Testis (tissue), 3 donors: Measurements from ENCODE around the gene MRM1. TPM values are rescaled to one million over a fixed set of nuclear protein-coding genes. Genes with fewer than 3 reads are reported as not detected.
"Not testable (repeated sequence)": the region's sequence is repeated elsewhere in the genome, so short reads cannot be mapped to it uniquely, and the experiment has no call there.

Experiments
- DNase-seq: peaks from one replicate; pipeline ENCODE4 v3.0.0-alpha.2; 2019
- H3K27ac ChIP-seq, 2 donors: fragments of 200-600 bp; sonication (generic); one replicate each; pipeline ENCODE4 v1.5.1; 2019
- H3K27me3 ChIP-seq: fragments of 200-600 bp; sonication (generic); one replicate; pipeline ENCODE4 v1.5.1; 2019
- H3K36me3 ChIP-seq: fragments of 200-600 bp; sonication (generic); one replicate; pipeline ENCODE4 v1.5.1; 2017; ENCODE audit warnings: low read depth; ENCODE audit errors: missing control alignments
- H3K4me1 ChIP-seq: fragments of 200-600 bp; sonication (generic); one replicate; pipeline ENCODE4 v1.5.1; 2019
- H3K4me3 ChIP-seq, 2 donors: fragments of 200-600 bp; sonication (generic); one replicate each; pipeline ENCODE4 v1.5.1; 2017 to 2019
- H3K9me3 ChIP-seq: fragments of 200-600 bp; sonication (generic); one replicate; pipeline ENCODE4 v1.5.1; 2017
- POLR2A ChIP-seq: fragments of 450-650 bp; IDR thresholded peaks from one replicate; pipeline ENCODE4 v1.6.1; 2017; ENCODE audit warnings: antibody characterized with exemption, mild to moderate bottlenecking, moderate library complexity
- WGBS, 2 donors: methylation state at CpG; one replicate each; pipeline ENCODE4 v1.1.5; 2018; 5-methylcytosine and 5-hydroxymethylcytosine counted together
- intact Hi-C: fragments of 100-400 bp; cut with DNase I; formaldehyde crosslinking; loops from one replicate; pipeline ENCODE4 v1.15.1; 2023; ENCODE audit warnings: low total_unique reads
- polyA plus RNA-seq: library from polyadenylated mRNA; stranded (reverse); fragments of 350-450 nt; fragmentation: Illumina TruSeq; extraction: RNeasy Lipid Tissue Mini Kit (QIAGEN cat#74804); gene quantifications from one replicate; pipeline ENCODE4 v1.2.3, GENCODE V29; 2014; ENCODE audit warnings: low read depth, low replicate concordance; ENCODE audit not compliant: insufficient read depth
- total RNA-seq, 2 donors: library from RNA; depleted of rRNA; stranded (reverse); fragments of >200 nt; gene quantifications; one replicate each; pipeline ENCODE4 v1.2.3, GENCODE V29; 2016
- TF ChIP-seq, protein P1 (sequence below), 3 experiments: fragments of 450-650 bp in 2 of 3; fragments of 200-600 bp in 1 of 3; sonication (generic) in 1 of 3; IDR thresholded peaks; one replicate each; pipeline ENCODE4 v1.5.1; 2016 to 2019; ENCODE audit warnings: antibody characterized with exemption in 3 of 3, mild to moderate bottlenecking in 2 of 3, moderate library complexity in 1 of 3

MRM1 gene
- total and polyA plus RNA-seq, 3 donors from 2014 or later, result 4.4 to 8.1 (median 7.6) TPM

DNA sequence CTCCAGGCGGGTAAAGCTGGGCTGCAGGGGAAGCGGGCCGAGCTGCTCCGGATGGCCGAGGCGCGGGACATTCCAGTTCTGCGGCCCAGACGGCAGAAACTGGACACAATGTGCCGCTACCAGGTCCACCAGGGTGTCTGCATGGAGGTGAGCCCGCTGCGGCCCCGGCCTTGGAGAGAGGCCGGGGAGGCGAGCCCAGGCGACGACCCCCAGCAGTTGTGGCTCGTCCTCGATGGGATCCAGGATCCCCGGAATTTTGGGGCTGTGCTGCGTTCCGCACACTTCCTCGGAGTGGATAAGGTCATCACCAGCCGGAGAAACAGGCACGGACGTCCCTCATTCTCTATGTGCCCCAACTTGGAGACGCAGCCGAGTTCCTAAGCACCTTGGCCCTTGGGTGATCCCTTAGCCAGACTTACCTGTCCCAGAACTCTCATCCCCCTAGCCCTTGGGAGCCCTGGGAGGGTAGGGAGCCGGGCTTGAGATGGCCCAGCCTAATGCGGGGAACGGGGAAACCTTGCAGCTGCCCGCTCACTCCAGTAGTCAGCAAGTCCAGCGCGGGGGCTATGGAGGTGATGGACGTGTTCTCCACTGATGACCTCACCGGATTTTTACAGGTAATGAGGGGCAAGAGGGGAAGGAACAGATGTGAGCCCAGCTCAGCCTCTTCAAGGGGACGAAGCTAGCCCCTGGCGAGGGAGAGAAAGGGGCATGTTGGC lies 806 bp downstream of the MRM1 start:
- 5 to 6% methylated on average over 15 to 29 of the region's 38 CpGs for WGBS, 2 donors
- Histone ChIP-seq H3K4me1 (peaks cover 17% of the 10 kb centered on the region), H3K4me3 (peak overlapping the region; percentile 68 to 85), H3K27me3 (no peaks in the 10 kb centered on the region), H3K9me3 (no peaks in the 10 kb centered on the region), H3K36me3 (no peaks in the 10 kb centered on the region), H3K27ac (no peak overlapping the region)
- intact Hi-C loops, result no loop called here
- no peak for DNase-seq
- TF ChIP-seq, protein P1, sequence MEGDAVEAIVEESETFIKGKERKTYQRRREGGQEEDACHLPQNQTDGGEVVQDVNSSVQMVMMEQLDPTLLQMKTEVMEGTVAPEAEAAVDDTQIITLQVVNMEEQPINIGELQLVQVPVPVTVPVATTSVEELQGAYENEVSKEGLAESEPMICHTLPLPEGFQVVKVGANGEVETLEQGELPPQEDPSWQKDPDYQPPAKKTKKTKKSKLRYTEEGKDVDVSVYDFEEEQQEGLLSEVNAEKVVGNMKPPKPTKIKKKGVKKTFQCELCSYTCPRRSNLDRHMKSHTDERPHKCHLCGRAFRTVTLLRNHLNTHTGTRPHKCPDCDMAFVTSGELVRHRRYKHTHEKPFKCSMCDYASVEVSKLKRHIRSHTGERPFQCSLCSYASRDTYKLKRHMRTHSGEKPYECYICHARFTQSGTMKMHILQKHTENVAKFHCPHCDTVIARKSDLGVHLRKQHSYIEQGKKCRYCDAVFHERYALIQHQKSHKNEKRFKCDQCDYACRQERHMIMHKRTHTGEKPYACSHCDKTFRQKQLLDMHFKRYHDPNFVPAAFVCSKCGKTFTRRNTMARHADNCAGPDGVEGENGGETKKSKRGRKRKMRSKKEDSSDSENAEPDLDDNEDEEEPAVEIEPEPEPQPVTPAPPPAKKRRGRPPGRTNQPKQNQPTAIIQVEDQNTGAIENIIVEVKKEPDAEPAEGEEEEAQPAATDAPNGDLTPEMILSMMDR (IDR thresholded peaks at IDR 0.05), result no peak
- no peak for TF ChIP-seq POLR2A

DNA sequence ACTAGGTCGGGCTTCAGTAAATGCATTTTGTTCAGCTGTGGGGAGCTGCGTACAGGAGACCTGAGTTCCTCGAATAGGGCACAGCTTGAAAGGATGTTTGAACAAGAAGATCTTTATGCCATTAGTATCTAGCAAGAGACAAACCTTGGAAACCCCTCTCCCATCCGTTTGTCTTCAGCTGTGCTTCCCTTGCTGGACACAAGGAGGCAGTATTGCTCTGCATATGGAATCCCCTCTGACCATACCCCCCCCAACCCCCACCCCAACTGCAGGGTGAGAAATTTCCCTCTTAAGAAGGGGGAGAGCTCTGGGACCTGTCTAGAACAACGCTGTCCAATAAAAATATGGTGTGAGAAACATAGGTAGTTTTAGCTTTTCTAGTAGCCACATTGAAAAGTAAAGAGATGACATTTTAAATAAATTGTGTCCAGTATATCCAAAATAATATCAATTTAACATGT lies 1.6 kb downstream of the MRM1 start:
- DNase-seq, result peak; percentile 72
- Histone ChIP-seq H3K4me3 (peak overlapping the region in 1 of 2 donors; percentile 68), H3K27ac (no peak overlapping the region), H3K9me3 (no peaks in the 10 kb centered on the region), H3K36me3 (no peaks in the 10 kb centered on the region), H3K27me3 (no peaks in the 10 kb centered on the region), H3K4me1 (peaks cover 17% of the 10 kb centered on the region)
- intact Hi-C loops, result no loop called here
- no peak for TF ChIP-seq POLR2A
- TF ChIP-seq, protein P1 (IDR thresholded peaks at IDR 0.05), result peak in 2 of 3 experiments; percentile 56 to 75
- WGBS, 2 donors, result 13 to 18% methylated on average over 5 of the region's 5 CpGs

DNA sequence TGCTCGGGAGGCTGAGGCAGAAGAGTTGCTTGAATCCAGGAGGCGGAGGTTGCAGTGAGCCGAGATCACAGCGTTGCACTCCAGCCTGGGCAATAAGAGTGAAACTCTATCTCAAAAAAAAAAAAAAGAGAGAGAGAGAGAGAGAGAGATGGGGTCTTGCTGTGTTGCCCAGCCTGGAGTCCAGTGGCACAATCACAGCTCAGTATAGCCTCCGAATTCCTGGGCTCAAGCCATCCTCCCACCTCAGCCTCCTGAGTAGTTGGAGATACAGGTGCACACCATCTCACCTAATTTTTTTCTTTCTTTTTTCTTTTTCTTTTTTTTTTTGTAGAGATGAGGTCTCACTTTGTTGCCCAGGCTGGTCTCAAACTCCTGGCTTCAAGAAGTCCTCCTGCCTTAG lies 3.6 kb downstream of the MRM1 start:
- H3K27me3 ChIP-seq, DNase-seq, H3K4me3 ChIP-seq, H3K36me3 ChIP-seq, H3K9me3 ChIP-seq, intact Hi-C loops, H3K27ac ChIP-seq: not testable (repeated sequence)
- WGBS, 2 donors, result 92 to 100% methylated on average over 5 of the region's 5 CpGs
- peaks cover 17% of the 10 kb centered on the region for H3K4me1 ChIP-seq

DNA sequence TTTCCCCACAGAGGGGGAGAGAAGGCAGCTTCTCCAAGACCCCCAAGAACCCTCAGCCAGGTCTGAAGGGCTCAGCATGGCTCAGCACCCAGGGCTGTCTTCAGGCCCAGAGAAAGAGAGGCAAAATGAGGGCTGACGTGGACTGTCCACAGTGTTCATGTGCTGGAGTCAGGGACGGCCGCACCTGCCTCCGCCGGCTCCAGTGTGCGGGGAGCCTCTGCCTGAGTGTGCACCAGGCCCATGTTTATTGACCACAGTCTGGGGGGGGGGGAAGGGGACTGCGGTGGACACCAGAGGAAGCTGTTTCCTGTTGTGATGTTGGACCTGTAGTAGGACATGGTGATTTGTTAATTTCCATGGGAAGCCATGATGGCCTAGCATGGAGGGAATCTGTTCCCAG lies 6.9 kb downstream of the MRM1 start:
- no peak for TF ChIP-seq POLR2A
- TF ChIP-seq, protein P1 (IDR thresholded peaks at IDR 0.05), result no peak
- no peaks in the 10 kb centered on the region for H3K9me3 ChIP-seq
- 23 to 76% methylated on average over 3 to 7 of the region's 7 CpGs for WGBS, 2 donors
- DNase-seq, result no peak
- peaks cover 1% of the 10 kb centered on the region for H3K4me1 ChIP-seq
- no peak overlapping the region for H3K27ac ChIP-seq
- intact Hi-C loops, result no loop called here
- H3K4me3 ChIP-seq, result no peak overlapping the region
- H3K27me3 ChIP-seq, result no peaks in the 10 kb centered on the region
- H3K36me3 ChIP-seq, result no peaks in the 10 kb centered on the region

DNA sequence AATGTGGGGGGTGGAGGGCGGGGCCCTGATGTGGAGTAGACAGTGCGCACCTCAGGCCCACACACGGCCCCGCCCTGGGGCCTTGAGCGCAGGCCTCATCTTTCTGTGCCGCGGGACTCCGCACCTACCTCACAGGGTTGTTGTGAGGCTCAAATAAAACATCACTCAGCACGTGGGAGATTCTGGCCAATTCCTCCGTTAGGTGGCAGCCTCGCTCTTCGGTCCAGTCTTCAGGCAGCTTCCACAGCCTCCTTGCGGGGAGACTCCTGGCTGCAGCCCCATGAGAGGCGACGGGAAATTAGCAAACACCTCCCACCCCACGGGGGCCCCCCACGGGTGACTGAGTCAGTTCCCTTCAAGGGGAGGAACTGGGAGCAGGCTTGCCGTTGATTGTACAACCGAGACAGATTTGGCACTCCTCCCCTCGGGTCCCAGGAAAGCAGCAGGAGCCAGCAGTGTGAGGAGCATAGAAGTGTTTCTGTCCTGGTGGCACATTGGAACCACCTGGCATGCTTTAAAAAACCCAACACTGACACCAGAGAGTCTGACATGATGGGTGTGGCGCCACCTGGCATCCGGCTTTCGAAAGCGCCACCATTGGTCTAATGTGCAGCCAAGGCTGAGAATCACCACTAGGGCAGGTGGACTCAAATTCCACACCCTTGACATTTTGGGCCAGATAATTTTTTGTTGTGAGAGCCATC lies 7.6 kb downstream of the MRM1 start:
- H3K9me3 ChIP-seq, result no peaks in the 10 kb centered on the region
- WGBS, 2 donors, result 26 to 43% methylated on average over 13 to 24 of the region's 24 CpGs
- TF ChIP-seq, protein P1 (IDR thresholded peaks at IDR 0.05), result peak in 2 of 3 experiments; percentile 30 to 37
- no peak for TF ChIP-seq POLR2A
- no peaks in the 10 kb centered on the region for H3K4me1 ChIP-seq
- H3K36me3 ChIP-seq, result no peaks in the 10 kb centered on the region
- H3K27me3 ChIP-seq, result no peaks in the 10 kb centered on the region
- DNase-seq, result peak; percentile 67
- H3K27ac ChIP-seq, result no peak overlapping the region
- H3K4me3 ChIP-seq, result no peak overlapping the region
- intact Hi-C loops, result no loop called here
